Body of pancreas (tissue), 4 donors: ENCODE measurements around the gene IPO4.

Experiments used
- CTCF ChIP-seq, 7 experiments: fragments of 450-650 bp in 4 of 7; fragments of 200-600 bp in 3 of 7; sonication (generic) in 3 of 7; IDR thresholded peaks; one replicate each; pipeline ENCODE4 v1.5.1; 2016 to 2019; ENCODE audit warnings: antibody characterized with exemption in 7 of 7
- POLR2A ChIP-seq, 3 donors: fragments of 450-650 bp; IDR thresholded peaks; one replicate each; pipeline ENCODE4 v1.6.1; 2016; ENCODE audit warnings: antibody characterized with exemption in 3 of 3, mild to moderate bottlenecking in 2 of 3

GRCh38 chr14:24192933-24193332 is 4.3 kb upstream of the IPO4 start:
- no peak for TF ChIP-seq CTCF (IDR thresholded peaks at IDR 0.05)
- no peak for TF ChIP-seq POLR2A (IDR thresholded peaks at IDR 0.05)
